Measurements from ENCODE around the gene POU2AF1.

Gene POU2AF1

GRCh38 chr11:111418436-111418787, 39.3 kb upstream of the POU2AF1 start:
- Histone ChIP-seq H3K27ac (ENCODE audit: low read depth, low read length) (peak overlapping the region; percentile 36), H3K27me3 (ENCODE audit: control insufficient read depth in 1 of 2, insufficient read depth in 2 of 2, low read length in 2 of 2) (no peaks in the 10 kb centered on the region), H3K9me3 (ENCODE audit: control insufficient read depth in 1 of 2, low read length in 2 of 2) (no peaks in the 10 kb centered on the region), H3K4me1 (ENCODE audit: control insufficient read depth in 1 of 2, insufficient read depth in 2 of 2, low read length in 2 of 2) (peaks cover 30 to 45% of the 10 kb centered on the region in 2 donors), H3K4me3 (ENCODE audit: low read depth in 1 of 2, low read length in 2 of 2) (no peak overlapping the region), H3K36me3 (ENCODE audit: control insufficient read depth in 1 of 2, insufficient read depth in 2 of 2, low read length in 2 of 2) (no peaks in the 10 kb centered on the region), H3K9ac (ENCODE audit: low read depth in 1 of 2, low read length in 2 of 2) (no peak overlapping the region)

DNA sequence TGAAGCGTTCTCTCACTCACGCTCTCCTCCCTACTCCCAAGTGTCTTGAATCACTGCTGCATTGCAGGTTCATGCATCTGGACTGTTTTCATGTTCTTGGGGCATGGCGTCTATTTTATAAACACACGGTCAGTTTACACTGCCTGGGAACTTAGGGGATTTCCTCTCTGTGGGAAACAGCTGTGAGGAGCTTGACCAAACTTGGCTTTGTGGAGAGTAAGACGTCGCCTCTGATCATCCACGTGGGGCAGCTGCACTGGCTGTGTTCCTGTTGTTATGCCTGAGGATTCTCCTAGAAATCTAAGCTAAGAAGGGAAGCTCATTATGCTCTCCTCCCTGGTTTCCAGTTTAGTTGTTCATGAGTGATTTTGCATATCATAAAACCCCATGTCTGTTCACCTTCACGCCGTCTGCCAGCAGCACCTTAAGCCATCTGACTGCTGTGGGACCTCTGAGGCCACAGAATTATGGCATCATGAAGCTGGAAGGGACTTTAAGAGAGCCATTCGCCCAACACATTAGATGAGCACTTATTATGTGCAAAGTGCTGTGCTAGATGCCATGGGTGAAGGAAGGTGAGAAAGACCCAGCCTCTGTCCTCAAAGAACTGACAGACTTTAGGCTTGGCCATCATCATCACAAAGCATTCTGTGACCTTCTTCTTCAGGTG, 38.8 kb upstream of the POU2AF1 start:
- no peak overlapping the region for H3K9ac ChIP-seq (ENCODE audit: low read depth in 1 of 2, low read length in 2 of 2)
- no peaks in the 10 kb centered on the region for H3K27me3 ChIP-seq (ENCODE audit: control insufficient read depth in 1 of 2, insufficient read depth in 2 of 2, low read length in 2 of 2)
- H3K4me3 ChIP-seq (ENCODE audit: low read depth in 1 of 2, low read length in 2 of 2), result peak overlapping the region in 1 of 2 donors; percentile 16
- peak overlapping the region; percentile 36 for H3K27ac ChIP-seq (ENCODE audit: low read depth, low read length)
- peaks cover 28 to 44% of the 10 kb centered on the region in 2 donors for H3K4me1 ChIP-seq (ENCODE audit: control insufficient read depth in 1 of 2, insufficient read depth in 2 of 2, low read length in 2 of 2)
- no peaks in the 10 kb centered on the region for H3K9me3 ChIP-seq (ENCODE audit: control insufficient read depth in 1 of 2, low read length in 2 of 2)
- H3K36me3 ChIP-seq (ENCODE audit: control insufficient read depth in 1 of 2, insufficient read depth in 2 of 2, low read length in 2 of 2), result no peaks in the 10 kb centered on the region

GRCh38 chr11:111417011-111417765, 38.1 kb upstream of the POU2AF1 start:
- peaks cover 20 to 37% of the 10 kb centered on the region in 2 donors for H3K4me1 ChIP-seq (ENCODE audit: control insufficient read depth in 1 of 2, insufficient read depth in 2 of 2, low read length in 2 of 2)
- H3K9ac ChIP-seq (ENCODE audit: low read depth in 1 of 2, low read length in 2 of 2), result no peak overlapping the region
- no peaks in the 10 kb centered on the region for H3K36me3 ChIP-seq (ENCODE audit: control insufficient read depth in 1 of 2, insufficient read depth in 2 of 2, low read length in 2 of 2)
- H3K4me3 ChIP-seq (ENCODE audit: low read depth in 1 of 2, low read length in 2 of 2), result peak overlapping the region in 1 of 2 donors; percentile 16
- no peaks in the 10 kb centered on the region for H3K27me3 ChIP-seq (ENCODE audit: control insufficient read depth in 1 of 2, insufficient read depth in 2 of 2, low read length in 2 of 2)
- H3K9me3 ChIP-seq (ENCODE audit: control insufficient read depth in 1 of 2, low read length in 2 of 2), result no peaks in the 10 kb centered on the region
- peak overlapping the region; percentile 36 for H3K27ac ChIP-seq (ENCODE audit: low read depth, low read length)

GRCh38 chr11:111416231-111416960, 37.3 kb upstream of the POU2AF1 start:
- Histone ChIP-seq H3K36me3 (ENCODE audit: control insufficient read depth in 1 of 2, insufficient read depth in 2 of 2, low read length in 2 of 2) (no peaks in the 10 kb centered on the region), H3K9ac (ENCODE audit: low read depth in 1 of 2, low read length in 2 of 2) (peak overlapping the region in 1 of 2 donors; percentile 2), H3K27ac (ENCODE audit: low read depth, low read length) (peak overlapping the region; percentile 36), H3K9me3 (ENCODE audit: control insufficient read depth in 1 of 2, low read length in 2 of 2) (no peaks in the 10 kb centered on the region), H3K4me1 (ENCODE audit: control insufficient read depth in 1 of 2, insufficient read depth in 2 of 2, low read length in 2 of 2) (peaks cover 20 to 36% of the 10 kb centered on the region in 2 donors), H3K4me3 (ENCODE audit: low read depth in 1 of 2, low read length in 2 of 2) (no peak overlapping the region), H3K27me3 (ENCODE audit: control insufficient read depth in 1 of 2, insufficient read depth in 2 of 2, low read length in 2 of 2) (no peaks in the 10 kb centered on the region)

DNA sequence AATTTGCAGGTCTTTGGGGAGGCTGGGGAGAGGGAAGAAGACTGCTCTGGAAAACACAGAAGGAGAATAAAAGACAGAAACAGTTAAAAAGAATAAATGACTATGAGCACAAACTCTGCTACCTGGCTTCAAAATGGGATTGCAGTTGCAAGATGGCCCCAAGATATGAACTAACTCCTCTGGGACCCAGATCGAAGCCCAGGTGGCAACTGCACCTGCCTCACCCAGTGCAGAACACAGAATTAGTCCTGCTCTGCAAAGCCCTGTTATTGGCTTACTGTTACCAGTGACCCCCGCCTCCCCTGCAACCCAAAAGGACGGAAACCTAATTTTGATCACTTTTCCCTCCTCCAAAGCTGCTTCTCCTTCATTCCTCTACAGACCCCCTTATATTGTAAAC, 35.9 kb upstream of the POU2AF1 start:
- H3K4me1 ChIP-seq (ENCODE audit: control insufficient read depth in 1 of 2, insufficient read depth in 2 of 2, low read length in 2 of 2), result peaks cover 20 to 31% of the 10 kb centered on the region in 2 donors
- H3K9me3 ChIP-seq (ENCODE audit: control insufficient read depth in 1 of 2, low read length in 2 of 2), result no peaks in the 10 kb centered on the region
- no peak overlapping the region for H3K27ac ChIP-seq (ENCODE audit: low read depth, low read length)
- no peaks in the 10 kb centered on the region for H3K36me3 ChIP-seq (ENCODE audit: control insufficient read depth in 1 of 2, insufficient read depth in 2 of 2, low read length in 2 of 2)
- H3K27me3 ChIP-seq (ENCODE audit: control insufficient read depth in 1 of 2, insufficient read depth in 2 of 2, low read length in 2 of 2), result no peaks in the 10 kb centered on the region
- H3K4me3 ChIP-seq (ENCODE audit: low read depth in 1 of 2, low read length in 2 of 2), result no peak overlapping the region
- H3K9ac ChIP-seq (ENCODE audit: low read depth in 1 of 2, low read length in 2 of 2), result no peak overlapping the region

DNA sequence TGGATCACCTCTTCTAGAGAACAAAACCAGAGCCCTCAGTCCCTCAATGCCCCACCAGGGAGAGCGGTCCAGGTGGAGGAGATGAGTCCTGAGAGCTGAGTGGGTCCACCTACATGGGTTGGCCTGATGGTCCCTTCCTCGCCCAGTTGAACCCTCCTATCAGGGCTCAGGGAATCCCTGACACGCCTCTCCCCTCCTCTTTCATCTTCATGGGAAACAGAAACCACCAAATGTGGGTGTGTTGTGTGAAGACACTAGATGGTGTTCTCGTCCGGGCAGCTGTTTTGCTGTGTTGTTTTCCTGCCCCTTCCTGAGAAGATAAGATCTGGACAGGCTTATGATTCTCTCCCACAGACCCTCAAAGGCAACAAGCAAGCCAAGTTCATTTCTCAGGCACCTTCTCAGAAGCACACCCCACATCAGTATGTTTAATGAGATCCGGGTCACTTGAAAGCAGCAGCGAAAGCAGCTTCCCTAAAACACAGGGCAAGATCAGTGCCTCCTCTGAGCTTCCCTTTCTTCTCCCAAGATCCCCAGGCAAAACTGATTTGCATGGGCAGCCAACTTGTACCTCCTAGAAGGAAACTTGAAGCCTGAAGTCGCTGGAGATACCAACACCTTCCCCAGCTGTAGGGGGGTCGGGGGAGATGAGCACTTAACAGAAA, 35.3 kb upstream of the POU2AF1 start:
- Histone ChIP-seq H3K9ac (ENCODE audit: low read depth in 1 of 2, low read length in 2 of 2) (no peak overlapping the region), H3K4me3 (ENCODE audit: low read depth in 1 of 2, low read length in 2 of 2) (no peak overlapping the region), H3K4me1 (ENCODE audit: control insufficient read depth in 1 of 2, insufficient read depth in 2 of 2, low read length in 2 of 2) (peaks cover 20 to 25% of the 10 kb centered on the region in 2 donors), H3K27me3 (ENCODE audit: control insufficient read depth in 1 of 2, insufficient read depth in 2 of 2, low read length in 2 of 2) (no peaks in the 10 kb centered on the region), H3K36me3 (ENCODE audit: control insufficient read depth in 1 of 2, insufficient read depth in 2 of 2, low read length in 2 of 2) (no peaks in the 10 kb centered on the region), H3K9me3 (ENCODE audit: control insufficient read depth in 1 of 2, low read length in 2 of 2) (no peaks in the 10 kb centered on the region), H3K27ac (ENCODE audit: low read depth, low read length) (no peak overlapping the region)

DNA sequence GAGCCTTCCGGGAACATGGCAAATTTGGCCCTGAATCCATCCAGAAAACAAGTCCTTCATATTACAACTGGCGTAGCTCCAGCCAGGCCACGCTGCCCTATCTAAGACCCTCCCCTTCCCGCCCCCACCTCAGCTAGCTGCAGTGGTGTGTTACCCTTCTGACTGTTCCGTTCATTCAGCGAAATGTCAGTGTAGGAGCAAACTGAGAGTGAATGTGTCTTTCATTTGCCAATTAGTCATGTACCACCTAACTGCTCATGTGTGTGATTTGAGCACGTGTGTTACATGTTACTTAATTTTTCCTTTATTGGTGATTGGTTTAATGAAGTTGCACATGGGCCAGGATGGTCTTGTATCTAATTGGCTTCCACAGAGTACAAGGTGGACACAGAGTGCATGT, 34.8 kb upstream of the POU2AF1 start:
- Histone ChIP-seq H3K4me3 (ENCODE audit: low read depth in 1 of 2, low read length in 2 of 2) (no peak overlapping the region), H3K9me3 (ENCODE audit: control insufficient read depth in 1 of 2, low read length in 2 of 2) (no peaks in the 10 kb centered on the region), H3K27me3 (ENCODE audit: control insufficient read depth in 1 of 2, insufficient read depth in 2 of 2, low read length in 2 of 2) (no peaks in the 10 kb centered on the region), H3K36me3 (ENCODE audit: control insufficient read depth in 1 of 2, insufficient read depth in 2 of 2, low read length in 2 of 2) (no peaks in the 10 kb centered on the region), H3K9ac (ENCODE audit: low read depth in 1 of 2, low read length in 2 of 2) (no peak overlapping the region), H3K4me1 (ENCODE audit: control insufficient read depth in 1 of 2, insufficient read depth in 2 of 2, low read length in 2 of 2) (peaks cover 17 to 24% of the 10 kb centered on the region in 2 donors), H3K27ac (ENCODE audit: low read depth, low read length) (no peak overlapping the region)

DNA sequence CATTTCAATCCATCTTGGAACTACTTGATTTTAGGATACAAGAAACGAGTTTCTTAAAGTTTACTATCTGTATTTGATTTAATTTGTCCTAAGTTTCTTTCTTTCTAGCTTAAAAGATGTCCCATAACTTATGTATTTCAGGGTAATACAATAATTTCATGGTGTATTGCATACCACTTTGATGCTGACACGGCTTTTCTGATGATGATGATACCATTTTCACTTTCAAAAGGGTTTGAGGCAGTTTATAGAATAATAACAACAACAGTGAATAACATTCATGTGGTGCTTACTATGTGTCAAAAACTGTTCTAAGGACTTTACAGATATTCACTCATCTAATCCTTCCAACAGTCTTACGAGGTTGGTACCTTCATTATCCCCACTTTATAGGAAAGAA, 33.2 kb upstream of the POU2AF1 start:
- Histone ChIP-seq H3K36me3 (ENCODE audit: control insufficient read depth in 1 of 2, insufficient read depth in 2 of 2, low read length in 2 of 2) (no peaks in the 10 kb centered on the region), H3K27ac (ENCODE audit: low read depth, low read length) (no peak overlapping the region), H3K4me1 (ENCODE audit: control insufficient read depth in 1 of 2, insufficient read depth in 2 of 2, low read length in 2 of 2) (peaks cover 5 to 12% of the 10 kb centered on the region in 2 donors), H3K9me3 (ENCODE audit: control insufficient read depth in 1 of 2, low read length in 2 of 2) (no peaks in the 10 kb centered on the region), H3K4me3 (ENCODE audit: low read depth in 1 of 2, low read length in 2 of 2) (no peak overlapping the region), H3K27me3 (ENCODE audit: control insufficient read depth in 1 of 2, insufficient read depth in 2 of 2, low read length in 2 of 2) (no peaks in the 10 kb centered on the region), H3K9ac (ENCODE audit: low read depth in 1 of 2, low read length in 2 of 2) (no peak overlapping the region)

DNA sequence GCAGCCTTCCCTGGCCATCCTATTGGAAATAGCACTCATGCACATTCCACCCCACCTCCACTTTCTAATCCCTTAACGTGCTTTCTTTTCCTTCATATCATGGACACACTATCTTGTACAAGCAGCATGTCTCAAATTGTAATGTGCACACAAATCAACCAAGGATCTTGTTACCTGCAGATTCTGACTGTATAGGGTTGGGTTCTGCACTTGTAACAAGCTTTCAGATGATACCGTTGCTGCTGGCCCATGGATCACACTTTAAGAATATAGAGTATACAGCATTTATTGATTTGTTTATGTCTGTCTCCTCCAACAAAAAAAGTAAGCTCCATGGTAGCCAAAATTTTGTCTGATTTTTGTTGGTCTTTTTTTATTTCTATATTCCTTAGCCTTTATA, 32.4 kb upstream of the POU2AF1 start:
- peaks cover 0 to 5% of the 10 kb centered on the region in 2 donors for H3K4me1 ChIP-seq (ENCODE audit: control insufficient read depth in 1 of 2, insufficient read depth in 2 of 2, low read length in 2 of 2)
- H3K27me3 ChIP-seq (ENCODE audit: control insufficient read depth in 1 of 2, insufficient read depth in 2 of 2, low read length in 2 of 2), result no peaks in the 10 kb centered on the region
- H3K4me3 ChIP-seq (ENCODE audit: low read depth in 1 of 2, low read length in 2 of 2), result no peak overlapping the region
- H3K36me3 ChIP-seq (ENCODE audit: control insufficient read depth in 1 of 2, insufficient read depth in 2 of 2, low read length in 2 of 2), result no peaks in the 10 kb centered on the region
- H3K9me3 ChIP-seq (ENCODE audit: control insufficient read depth in 1 of 2, low read length in 2 of 2), result no peaks in the 10 kb centered on the region
- no peak overlapping the region for H3K27ac ChIP-seq (ENCODE audit: low read depth, low read length)
- no peak overlapping the region for H3K9ac ChIP-seq (ENCODE audit: low read depth in 1 of 2, low read length in 2 of 2)

DNA sequence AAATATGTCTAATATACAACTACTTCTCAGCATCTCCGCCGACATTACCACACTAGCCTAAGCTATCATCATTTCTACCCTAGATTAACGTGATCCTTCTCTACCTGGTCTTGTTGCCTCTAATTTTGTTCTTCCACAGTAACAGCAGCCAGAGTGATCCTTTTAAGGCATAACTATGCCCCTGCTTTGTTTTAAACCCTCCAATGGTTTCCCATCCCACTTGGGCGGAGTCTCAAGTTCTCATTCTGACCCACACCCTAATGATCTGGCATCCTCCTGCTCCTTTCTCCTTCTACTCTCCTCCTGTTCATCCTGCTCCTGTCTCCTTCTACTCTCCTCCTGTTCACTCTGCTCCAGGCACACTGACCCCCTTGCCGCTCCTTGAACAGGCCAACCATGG, 31.9 kb upstream of the POU2AF1 start:
- Histone ChIP-seq H3K4me1 (ENCODE audit: control insufficient read depth in 1 of 2, insufficient read depth in 2 of 2, low read length in 2 of 2) (peaks cover 0 to 5% of the 10 kb centered on the region in 2 donors), H3K9me3 (ENCODE audit: control insufficient read depth in 1 of 2, low read length in 2 of 2) (no peaks in the 10 kb centered on the region), H3K36me3 (ENCODE audit: control insufficient read depth in 1 of 2, insufficient read depth in 2 of 2, low read length in 2 of 2) (no peaks in the 10 kb centered on the region), H3K9ac (ENCODE audit: low read depth in 1 of 2, low read length in 2 of 2) (no peak overlapping the region), H3K27me3 (ENCODE audit: control insufficient read depth in 1 of 2, insufficient read depth in 2 of 2, low read length in 2 of 2) (no peaks in the 10 kb centered on the region), H3K27ac (ENCODE audit: low read depth, low read length) (no peak overlapping the region), H3K4me3 (ENCODE audit: low read depth in 1 of 2, low read length in 2 of 2) (no peak overlapping the region)
